Trophoblast cell (in vitro differentiated cells and primary cell): ENCODE data around the gene SNX25.
"Not testable (repeated sequence)": the region's sequence is repeated elsewhere in the genome, so short reads cannot be mapped to it uniquely, and the experiment has no call there.

ENCODE experiments used
- DNase-seq, 2 donors: peaks; one replicate each; pipeline ENCODE4 v3.0.0-alpha.2; 2016
- H2AFZ ChIP-seq: 2 replicates; pipeline ENCODE4 v1.6.1; 2013; ENCODE audit warnings: low read length, moderate library complexity, mild to moderate bottlenecking; ENCODE audit not compliant: insufficient read depth, poor library complexity
- H2AK5ac ChIP-seq: 2 replicates; pipeline ENCODE4 v1.6.1; 2013; ENCODE audit warnings: mild to moderate bottlenecking, low read length
- H2BK120ac ChIP-seq: 2 replicates; pipeline ENCODE4 v1.6.1; 2013; ENCODE audit warnings: low read length, mild to moderate bottlenecking, moderate library complexity; ENCODE audit not compliant: insufficient read depth, poor library complexity
- H2BK12ac ChIP-seq: 2 replicates; pipeline ENCODE4 v1.6.1; 2013; ENCODE audit warnings: mild to moderate bottlenecking, low read length, moderate library complexity
- H2BK5ac ChIP-seq: 2 replicates; pipeline ENCODE4 v1.6.1; 2013; ENCODE audit warnings: low read length, low read depth, moderate library complexity, mild to moderate bottlenecking; ENCODE audit not compliant: poor library complexity
- H3K14ac ChIP-seq: 2 replicates; pipeline ENCODE4 v1.6.1; 2013; ENCODE audit warnings: mild to moderate bottlenecking, low read length
- H3K18ac ChIP-seq: 2 replicates; pipeline ENCODE4 v1.6.1; 2013; ENCODE audit warnings: mild to moderate bottlenecking, low read length
- H3K23ac ChIP-seq: 2 replicates; pipeline ENCODE4 v1.6.1; 2013; ENCODE audit warnings: low read length
- H3K27ac ChIP-seq: 2 replicates; pipeline ENCODE4 v1.5.1; 2013; ENCODE audit warnings: low read depth, mild to moderate bottlenecking, inconsistent platforms, low read length, moderate library complexity
- H3K27me3 ChIP-seq: 2 replicates; pipeline ENCODE4 v1.6.1; 2013; ENCODE audit warnings: inconsistent platforms, mild to moderate bottlenecking, low read length, moderate library complexity; ENCODE audit not compliant: insufficient read depth
- H3K36me3 ChIP-seq, 2 experiments: 1 replicate in 1 of 2; 2 replicates in 1 of 2; pipeline ENCODE4 v1.6.1; 2013; ENCODE audit warnings: low read length in 2 of 2, mild to moderate bottlenecking in 2 of 2, moderate library complexity in 1 of 2; ENCODE audit not compliant: insufficient read depth in 2 of 2, control insufficient read depth in 1 of 2
- H3K4ac ChIP-seq: 2 replicates; pipeline ENCODE4 v1.6.1; 2013; ENCODE audit warnings: low read depth, mild to moderate bottlenecking, low read length, moderate library complexity
- H3K4me1 ChIP-seq, 2 experiments: 1 replicate in 1 of 2; 2 replicates in 1 of 2; pipeline ENCODE4 v1.6.1; 2013; ENCODE audit warnings: low read length in 2 of 2, mild to moderate bottlenecking in 2 of 2, moderate library complexity in 1 of 2; ENCODE audit not compliant: insufficient read depth in 2 of 2, control insufficient read depth in 1 of 2
- H3K4me2 ChIP-seq: 2 replicates; pipeline ENCODE4 v1.6.1; 2013; ENCODE audit warnings: inconsistent platforms, mild to moderate bottlenecking, low read length, moderate library complexity
- H3K4me3 ChIP-seq: 2 replicates; pipeline ENCODE4 v1.5.1; 2013; ENCODE audit warnings: mild to moderate bottlenecking, low read depth, low read length, inconsistent platforms
- H3K79me1 ChIP-seq: one replicate; pipeline ENCODE4 v1.6.1; 2013; ENCODE audit warnings: low read length
- H3K79me2 ChIP-seq: 2 replicates; pipeline ENCODE4 v1.6.1; 2013; ENCODE audit warnings: low read length, mild to moderate bottlenecking; ENCODE audit not compliant: control insufficient read depth, insufficient read depth, poor library complexity
- H3K9ac ChIP-seq: 2 replicates; pipeline ENCODE4 v1.6.1; 2013; ENCODE audit warnings: mild to moderate bottlenecking, low read length
- H3K9me3 ChIP-seq: 2 replicates; pipeline ENCODE4 v1.6.1; 2013; ENCODE audit warnings: low read depth, mild to moderate bottlenecking, control low read depth, inconsistent platforms, low read length; ENCODE audit not compliant: insufficient read depth
- H4K12ac ChIP-seq: 2 replicates; pipeline ENCODE4 v1.6.1; 2013; ENCODE audit warnings: low read depth, mild to moderate bottlenecking, low read length, moderate library complexity
- H4K8ac ChIP-seq: 2 replicates; pipeline ENCODE4 v1.6.1; 2013; ENCODE audit warnings: low read depth, mild to moderate bottlenecking, low read length, moderate library complexity
- H4K91ac ChIP-seq: one replicate; pipeline ENCODE4 v1.6.1; 2013; ENCODE audit warnings: low read depth, mild to moderate bottlenecking, low read length, moderate library complexity
- WGBS: extraction: QIAGEN DNeasy Blood & Tissue Kit; methylation state at CpG from one replicate; pipeline ENCODE4 v1.1.7; 2013; ENCODE audit warnings: missing lambda C conversion rate; ENCODE audit not compliant: insufficient read length, insufficient coverage; ENCODE audit errors: extremely low coverage; 5-methylcytosine and 5-hydroxymethylcytosine counted together

Gene SNX25

DNA sequence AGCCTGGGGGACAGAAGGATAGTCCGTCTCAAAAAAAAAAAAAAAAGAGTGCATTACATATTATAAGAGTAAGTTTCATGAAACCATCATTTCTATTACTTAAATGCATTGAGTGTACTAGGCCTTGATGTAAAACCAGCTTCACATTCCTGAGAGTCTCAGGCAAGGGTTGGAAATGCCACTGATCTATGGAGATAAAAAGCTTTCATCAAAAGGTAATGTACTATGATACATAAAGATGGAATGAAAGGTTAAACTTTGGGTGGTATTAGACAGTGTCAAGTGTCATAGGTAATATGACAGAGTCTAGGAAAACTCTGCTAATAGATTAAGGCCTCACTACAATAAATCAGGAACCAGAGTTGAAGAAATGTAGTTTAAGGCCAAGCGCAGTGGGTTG, 13.0 kb upstream of the SNX25 start:
- Histone ChIP-seq H2BK120ac (no peak overlapping the region), H4K91ac (no peak overlapping the region), H3K4me1 (no peaks in the 10 kb centered on the region), H3K23ac (no peak overlapping the region), H2BK12ac (no peak overlapping the region), H2AFZ (no peak overlapping the region), H3K27ac (no peak overlapping the region), H3K18ac (no peak overlapping the region), H3K79me2 (no peaks in the 10 kb centered on the region), H4K12ac (no peak overlapping the region), H4K8ac (no peak overlapping the region), H3K9ac (no peak overlapping the region), H3K9me3 (no peaks in the 10 kb centered on the region), H3K4ac (no peak overlapping the region), H3K36me3 (peaks cover 0 to 3% of the 10 kb centered on the region in 2 experiments), H2AK5ac (no peak overlapping the region), H3K14ac (no peak overlapping the region), H3K79me1 (no peaks in the 10 kb centered on the region), H3K27me3 (no peaks in the 10 kb centered on the region), H3K4me3 (no peak overlapping the region), H2BK5ac (no peak overlapping the region), H3K4me2 (no peak overlapping the region)
- no CpG with 5 or more reads among the region's 2 CpGs for WGBS
- DNase-seq: peak; percentile 71 to 90

DNA sequence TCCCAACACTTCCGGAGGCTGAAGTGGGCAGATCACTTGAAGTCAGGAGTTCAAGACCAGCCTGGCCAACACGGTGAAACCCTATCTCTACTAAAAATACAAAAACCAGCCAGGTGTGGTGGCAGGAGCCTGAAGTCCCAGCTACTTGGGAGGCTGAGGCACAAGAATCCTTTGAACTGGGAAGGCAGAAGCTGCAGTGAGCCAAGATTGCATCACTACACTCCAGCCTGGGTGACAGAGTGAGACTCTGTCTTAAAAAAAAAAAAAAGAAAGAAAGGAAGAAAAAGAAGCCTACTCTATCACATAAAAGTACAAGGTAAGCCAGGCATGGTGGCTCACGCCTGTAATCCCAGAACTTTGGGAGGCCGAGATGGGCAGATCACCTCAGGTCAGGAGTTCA, 11.2 kb upstream of the SNX25 start:
- H2BK5ac ChIP-seq, H3K27ac ChIP-seq, H3K4me2 ChIP-seq, H2BK120ac ChIP-seq, H3K79me2 ChIP-seq, H3K4me3 ChIP-seq, H2AK5ac ChIP-seq, H3K14ac ChIP-seq, DNase-seq, H3K9me3 ChIP-seq, H4K12ac ChIP-seq, H3K27me3 ChIP-seq, H3K79me1 ChIP-seq, H3K36me3 ChIP-seq, H2AFZ ChIP-seq, H3K18ac ChIP-seq, H2BK12ac ChIP-seq, H3K4ac ChIP-seq, H3K9ac ChIP-seq, H3K23ac ChIP-seq, H4K91ac ChIP-seq, H4K8ac ChIP-seq, H3K4me1 ChIP-seq: not testable (repeated sequence)
- no CpG with 5 or more reads among the region's 4 CpGs for WGBS

DNA sequence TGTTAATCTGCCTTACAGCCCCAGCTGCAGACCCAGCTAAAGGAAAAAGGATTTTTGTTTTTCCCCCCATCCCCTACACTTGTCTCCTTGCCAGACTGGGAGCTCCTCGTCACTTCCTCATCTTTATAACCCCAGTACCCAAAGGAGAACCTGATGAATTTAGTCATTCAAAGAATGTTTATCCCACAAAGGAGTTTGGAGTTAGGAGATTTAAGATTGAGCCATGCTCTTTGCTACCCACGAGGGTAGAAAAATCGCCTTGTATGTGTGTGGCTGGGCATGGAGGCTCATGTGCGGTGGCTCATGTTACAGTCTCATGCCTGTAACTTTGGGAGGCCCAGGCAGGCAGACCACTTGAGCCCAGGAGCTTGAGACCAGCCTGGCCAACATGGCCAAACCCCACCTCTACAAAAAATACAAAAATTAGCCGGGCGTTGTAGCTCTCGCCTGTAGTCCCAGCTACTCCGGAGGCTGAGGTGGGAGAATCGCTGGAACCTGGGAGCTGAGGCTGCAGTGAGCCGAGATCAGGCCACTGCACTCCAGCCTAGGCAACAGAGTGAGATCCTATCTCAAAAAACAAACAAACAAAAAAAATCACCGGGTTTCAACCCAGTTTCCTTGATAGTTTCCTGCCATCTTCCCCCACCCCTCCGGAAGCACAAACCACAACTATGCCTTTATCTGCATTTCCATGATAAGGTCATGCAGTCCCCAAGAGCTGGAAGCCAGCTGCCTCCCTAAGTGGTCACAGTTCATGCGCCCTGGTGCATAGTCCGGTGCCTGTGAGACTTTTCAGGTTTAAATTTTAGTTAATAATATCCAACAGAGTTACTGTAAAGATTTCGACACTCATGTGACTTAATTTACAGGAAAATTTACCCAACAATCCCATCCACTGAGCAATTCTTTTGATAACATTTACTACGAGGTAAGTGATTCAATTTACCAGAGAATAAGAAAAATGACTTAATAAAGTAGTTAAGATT, 7.1 kb upstream of the SNX25 start:
- Histone ChIP-seq H2AFZ (peak overlapping the region; percentile 33), H3K4me2 (no peak overlapping the region), H3K4me1 (peaks cover 6 to 9% of the 10 kb centered on the region in 2 experiments), H4K91ac (peak overlapping the region; percentile 28), H2BK12ac (peak overlapping the region; percentile 53), H3K27me3 (no peaks in the 10 kb centered on the region), H3K27ac (peak overlapping the region; percentile 45), H3K79me1 (peaks cover 13% of the 10 kb centered on the region), H2BK120ac (peak overlapping the region; percentile 41), H3K79me2 (peaks cover 7% of the 10 kb centered on the region), H3K4me3 (no peak overlapping the region), H3K36me3 (peaks cover 0 to 3% of the 10 kb centered on the region in 2 experiments), H3K18ac (peak overlapping the region; percentile 29), H4K12ac (no peak overlapping the region), H3K9ac (no peak overlapping the region), H3K4ac (no peak overlapping the region), H4K8ac (peak overlapping the region; percentile 18), H3K23ac (no peak overlapping the region), H2BK5ac (peak overlapping the region; percentile 14), H3K14ac (peak overlapping the region; percentile 19), H3K9me3 (no peaks in the 10 kb centered on the region), H2AK5ac (no peak overlapping the region)
- no CpG with 5 or more reads among the region's 16 CpGs for WGBS
- peak; percentile 67 to 76 for DNase-seq

DNA sequence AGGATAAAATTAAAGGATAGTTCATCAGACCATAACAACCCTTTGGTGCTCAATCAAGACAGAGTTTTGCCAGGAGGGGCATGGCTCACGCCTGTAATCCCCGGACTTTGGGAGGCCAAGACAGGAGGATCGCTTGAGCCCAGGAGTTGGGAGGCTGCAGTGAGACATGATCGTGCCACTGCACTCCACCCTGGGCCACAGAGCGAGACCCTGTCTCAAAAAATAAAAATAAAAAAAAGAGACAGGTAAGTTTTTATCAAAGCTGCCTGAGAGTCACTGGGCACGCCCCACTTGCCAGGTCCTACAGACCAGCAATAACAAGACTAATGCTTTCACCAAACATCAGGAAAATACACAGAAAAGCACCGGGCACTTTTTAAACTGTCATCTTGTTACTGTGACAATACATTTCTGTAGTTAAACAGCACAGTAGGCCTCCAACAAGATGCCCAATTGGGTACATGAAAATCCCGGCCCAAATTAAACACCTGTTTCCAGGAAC, 6.4 kb upstream of the SNX25 start:
- H3K79me2 ChIP-seq: peaks cover 7% of the 10 kb centered on the region
- H4K91ac ChIP-seq: peak overlapping the region; percentile 90
- WGBS: no CpG with 5 or more reads among the region's 8 CpGs
- peaks cover 6 to 9% of the 10 kb centered on the region in 2 experiments for H3K4me1 ChIP-seq
- peak overlapping the region; percentile 98 for H2AFZ ChIP-seq
- no peak overlapping the region for H2AK5ac ChIP-seq
- peak overlapping the region; percentile 87 for H3K9ac ChIP-seq
- no peak overlapping the region for H2BK5ac ChIP-seq
- no peaks in the 10 kb centered on the region for H3K27me3 ChIP-seq
- no peak overlapping the region for H2BK120ac ChIP-seq
- H3K36me3 ChIP-seq: peaks cover 0 to 3% of the 10 kb centered on the region in 2 experiments
- no peak for DNase-seq
- no peaks in the 10 kb centered on the region for H3K9me3 ChIP-seq
- H3K4ac ChIP-seq: no peak overlapping the region
- peak overlapping the region; percentile 88 for H3K4me3 ChIP-seq
- peak overlapping the region; percentile 73 for H3K27ac ChIP-seq
- peaks cover 13% of the 10 kb centered on the region for H3K79me1 ChIP-seq
- peak overlapping the region; percentile 79 for H3K14ac ChIP-seq
- H3K4me2 ChIP-seq: peak overlapping the region; percentile 93
- H4K8ac ChIP-seq: peak overlapping the region; percentile 97
- H4K12ac ChIP-seq: no peak overlapping the region
- H3K18ac ChIP-seq: peak overlapping the region; percentile 98
- H3K23ac ChIP-seq: no peak overlapping the region
- H2BK12ac ChIP-seq: no peak overlapping the region
